Measurements from ENCODE around the gene PPP1R13L. TPM values are rescaled to one million over a fixed set of nuclear protein-coding genes. Genes with fewer than 3 reads are reported as not detected.

The PPP1R13L gene
- total and polyA plus RNA-seq, 4 donors: 0.51 to 7.7 (median 4.9) TPM

- H3K9me3 ChIP-seq (ENCODE audit: control insufficient read depth in 4 of 4, low read length in 3 of 4): no peaks in the 10 kb centered on the region
- H3K27me3 ChIP-seq (ENCODE audit: control insufficient read depth in 4 of 4, insufficient read depth in 4 of 4, low read length in 3 of 4): no peaks in the 10 kb centered on the region
- no peaks in the 10 kb centered on the region for H3K36me3 ChIP-seq (ENCODE audit: control insufficient read depth in 4 of 4, insufficient read depth in 3 of 4, low read depth in 1 of 4, low read length in 3 of 4)
- TF ChIP-seq RAD21 (IDR thresholded peaks at IDR 0.05) (no peak), SP1 (IDR thresholded peaks at IDR 0.05) (no peak), ATF3 (IDR thresholded peaks at IDR 0.05) (no peak), MAX (IDR thresholded peaks at IDR 0.05) (no peak), CTCF (IDR thresholded peaks at IDR 0.05; ENCODE audit: low read depth, low read length, missing input control) (no peak), TAF1 (conservative IDR thresholded peaks at IDR 0.05) (no peak), FOXA1 (IDR thresholded peaks at IDR 0.05) (no peak), HNF4A (conservative IDR thresholded peaks at IDR 0.05) (no peak), ZBTB33 (IDR thresholded peaks at IDR 0.05) (no peak), EGR1 (IDR thresholded peaks at IDR 0.05; ENCODE audit: low read depth in 2 of 2) (no peak), FOXA2 (IDR thresholded peaks at IDR 0.05) (no peak), REST (IDR thresholded peaks at IDR 0.05) (no peak), NR2F2 (IDR thresholded peaks at IDR 0.05) (no peak), HNF4G (IDR thresholded peaks at IDR 0.05) (no peak), GABPA (IDR thresholded peaks at IDR 0.05 in 1 of 2, conservative IDR thresholded peaks at IDR 0.05 in 1 of 2) (no peak), RXRA (IDR thresholded peaks at IDR 0.05) (no peak), YY1 (IDR thresholded peaks at IDR 0.05) (no peak), JUND (IDR thresholded peaks at IDR 0.05) (no peak)
- H3K4me1 ChIP-seq (ENCODE audit: control insufficient read depth in 4 of 4, insufficient read depth in 4 of 4, low read length in 3 of 4): peaks cover 6 to 11% (median 8%) of the 10 kb centered on the region in 4 donors
- DNase-seq (ENCODE audit: low spot score): no peak
- no peak overlapping the region for H3K27ac ChIP-seq (ENCODE audit: low read depth in 1 of 2, low read length in 2 of 2)
- no peak overlapping the region for H3K9ac ChIP-seq (ENCODE audit: low read depth in 1 of 2, low read length in 2 of 2)
- 85% methylated on average over 6 of the region's 6 CpGs for WGBS
- no peak overlapping the region for H3K4me3 ChIP-seq (ENCODE audit: low read depth in 1 of 3, low read length in 3 of 3)
These were observed 65.2 kb downstream of the PPP1R13L start for GRCh38 chr19:45339629-45340028.
